RWPE1 (cell line): ENCODE data around the gene DRAP1.
A peak's percentile ranks its signal among the peaks of the same experiment; 100 is the strongest.

Source experiments
- CTCF ChIA-PET: fragments of 350-600 bp; sonication (Branson Sonifier 250); formaldehyde crosslinking; extraction: SDS; loops from one replicate; lab custom pipeline; 2021; lab: Yijun Ruan, JAX
- POLR2A ChIA-PET: fragments of 400-600 bp; formaldehyde crosslinking; extraction: SDS; loops from one replicate; lab custom pipeline; 2020; ENCODE audit warnings: antibody characterized with exemption; ENCODE audit not compliant: low non-redundant PET; lab: Yijun Ruan, JAX
- DNase-seq: peaks from one replicate; pipeline ENCODE4 v3.0.0; 2012; ENCODE audit warnings: low spot score
- H3K27ac ChIP-seq: fragments of 450-650 bp; 2 replicates; pipeline ENCODE4 v1.5.1; 2017
- TF ChIP-seq, protein P1 (sequence below): fragments of 450-650 bp; conservative IDR thresholded peaks from 2 replicates; pipeline ENCODE4 v1.5.1; 2017; ENCODE audit warnings: low read depth, mild to moderate bottlenecking

Gene DRAP1

DNA sequence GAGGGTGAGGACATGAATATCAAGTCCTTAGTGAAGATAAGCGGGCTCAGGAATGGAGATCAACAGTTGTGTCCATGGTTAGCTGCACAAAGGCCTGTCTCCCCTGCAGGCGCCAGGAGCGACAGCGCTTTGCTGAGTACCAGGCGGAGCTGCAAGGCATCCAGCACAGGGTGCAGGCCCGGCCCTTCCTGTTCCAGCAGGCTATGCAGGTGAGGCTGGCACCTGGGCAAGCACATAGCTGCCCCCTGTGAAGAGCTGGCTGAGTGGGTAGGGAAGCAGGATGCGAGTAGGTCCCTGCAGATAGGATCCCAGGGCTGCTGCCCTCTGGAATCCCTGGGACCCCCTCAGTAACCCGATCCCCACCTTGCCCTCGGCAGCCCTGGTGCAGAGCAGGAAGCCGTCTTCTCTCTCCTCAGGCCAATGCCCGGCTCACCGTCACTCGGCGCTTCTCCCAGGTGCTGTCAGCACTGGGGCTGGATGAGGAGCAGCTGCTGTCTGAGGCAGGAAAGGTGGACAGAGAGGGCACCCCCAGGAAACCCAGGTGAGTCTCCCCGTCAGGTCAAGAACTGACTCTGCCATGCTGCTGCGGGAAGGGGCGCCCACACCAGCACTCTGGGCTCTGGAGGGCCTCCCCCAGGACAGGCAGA is 39.7 kb downstream of the DRAP1 start:
- no peak overlapping the region for H3K27ac ChIP-seq
- TF ChIP-seq, protein P1, sequence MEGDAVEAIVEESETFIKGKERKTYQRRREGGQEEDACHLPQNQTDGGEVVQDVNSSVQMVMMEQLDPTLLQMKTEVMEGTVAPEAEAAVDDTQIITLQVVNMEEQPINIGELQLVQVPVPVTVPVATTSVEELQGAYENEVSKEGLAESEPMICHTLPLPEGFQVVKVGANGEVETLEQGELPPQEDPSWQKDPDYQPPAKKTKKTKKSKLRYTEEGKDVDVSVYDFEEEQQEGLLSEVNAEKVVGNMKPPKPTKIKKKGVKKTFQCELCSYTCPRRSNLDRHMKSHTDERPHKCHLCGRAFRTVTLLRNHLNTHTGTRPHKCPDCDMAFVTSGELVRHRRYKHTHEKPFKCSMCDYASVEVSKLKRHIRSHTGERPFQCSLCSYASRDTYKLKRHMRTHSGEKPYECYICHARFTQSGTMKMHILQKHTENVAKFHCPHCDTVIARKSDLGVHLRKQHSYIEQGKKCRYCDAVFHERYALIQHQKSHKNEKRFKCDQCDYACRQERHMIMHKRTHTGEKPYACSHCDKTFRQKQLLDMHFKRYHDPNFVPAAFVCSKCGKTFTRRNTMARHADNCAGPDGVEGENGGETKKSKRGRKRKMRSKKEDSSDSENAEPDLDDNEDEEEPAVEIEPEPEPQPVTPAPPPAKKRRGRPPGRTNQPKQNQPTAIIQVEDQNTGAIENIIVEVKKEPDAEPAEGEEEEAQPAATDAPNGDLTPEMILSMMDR = no peak
- CTCF ChIA-PET = interaction anchor here (0.7 to 1.1 kb wide), 2 partner anchors 74 to 950 kb away, joined by 3 read pairs; no protein-coding TSS in a partner anchor
- POLR2A ChIA-PET = interaction anchor here (0.6 kb wide), 1 partner anchor 61 kb away, joined by 4 read pairs; no protein-coding TSS in a partner anchor
- no peak for DNase-seq

DNA sequence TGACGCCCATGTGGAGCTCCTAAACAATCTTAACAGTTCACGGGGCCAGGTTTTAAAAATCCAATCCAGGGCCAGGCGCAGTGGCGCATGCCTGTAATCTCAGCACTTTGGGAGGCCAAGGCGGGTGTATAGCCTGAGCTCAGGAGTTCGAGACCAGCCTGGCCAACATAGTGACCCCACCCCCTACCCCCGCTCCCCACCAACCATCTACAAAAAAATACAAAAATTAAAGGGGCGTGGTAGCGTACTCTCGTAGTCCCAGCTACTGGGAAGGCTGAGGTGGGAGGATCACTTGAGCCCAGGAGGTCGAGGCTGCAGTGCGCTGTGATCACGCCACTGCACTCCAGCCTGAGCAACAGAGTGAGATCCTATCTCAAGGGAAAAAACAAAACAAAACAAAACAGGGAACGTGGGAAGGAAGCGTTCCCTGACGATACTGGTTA is 41.6 kb downstream of the DRAP1 start:
- ChIA-PET CTCF (no interaction called here), POLR2A (interaction anchor here (0.6 kb wide), 1 partner anchor 69 kb away, joined by 10 read pairs; no protein-coding TSS in a partner anchor)
- H3K27ac ChIP-seq = peak overlapping the region; percentile 86
- TF ChIP-seq, protein P1 = no peak
- no peak for DNase-seq

DNA sequence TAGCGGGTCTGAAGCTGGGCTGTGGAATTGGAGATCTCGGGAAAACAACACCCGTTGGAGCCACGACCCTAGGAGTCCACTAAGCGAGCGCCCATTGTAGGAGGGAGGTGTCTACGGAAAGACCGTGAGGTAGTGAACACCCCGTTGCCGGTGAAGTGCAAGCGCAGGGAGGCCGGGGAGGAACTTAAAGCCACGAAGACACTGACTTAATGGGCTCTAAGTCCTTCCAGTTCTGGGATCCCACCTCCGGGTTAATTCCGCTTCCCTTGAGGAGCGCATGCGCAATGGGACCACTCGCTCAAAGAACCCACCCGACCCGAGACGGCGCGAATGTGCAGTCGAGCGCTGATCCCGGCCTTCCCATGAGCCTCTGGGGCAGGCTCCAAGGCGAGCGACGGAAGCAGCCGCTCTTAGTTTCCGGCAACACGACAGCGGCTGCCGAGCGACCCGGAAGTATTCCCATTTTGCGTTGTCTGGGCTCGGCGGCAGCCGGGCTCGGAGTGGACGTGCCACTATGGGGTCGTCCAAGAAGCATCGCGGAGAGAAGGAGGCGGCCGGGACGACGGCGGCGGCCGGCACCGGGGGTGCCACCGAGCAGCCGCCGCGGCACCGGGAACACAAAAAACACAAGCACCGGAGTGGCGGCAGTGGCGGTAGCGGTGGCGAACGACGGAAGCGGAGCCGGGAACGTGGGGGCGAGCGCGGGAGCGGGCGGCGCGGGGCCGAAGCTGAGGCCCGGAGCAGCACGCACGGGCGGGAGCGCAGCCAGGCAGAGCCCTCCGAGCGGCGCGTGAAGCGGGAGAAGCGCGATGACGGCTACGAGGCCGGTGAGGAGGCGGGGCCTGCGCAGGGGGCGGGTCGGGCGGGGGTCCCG is 42.3 kb downstream of the DRAP1 start, which contains the start of gene SART1:
Gene SART1, plus strand, starts transcription at position 468 of the 874 bp plus-strand sequence. Its CDS starts 47 bp downstream, at position 515.
- H3K27ac ChIP-seq = peak within 1 kb of the TSS; percentile 86
- CTCF ChIA-PET = interaction anchor here (1.4 kb wide), 1 partner anchor 72 kb away, joined by 5 read pairs; no protein-coding TSS in a partner anchor
- DNase-seq = peak; percentile 98
- POLR2A ChIA-PET = no interaction called here
- TF ChIP-seq, protein P1 = no peak

DNA sequence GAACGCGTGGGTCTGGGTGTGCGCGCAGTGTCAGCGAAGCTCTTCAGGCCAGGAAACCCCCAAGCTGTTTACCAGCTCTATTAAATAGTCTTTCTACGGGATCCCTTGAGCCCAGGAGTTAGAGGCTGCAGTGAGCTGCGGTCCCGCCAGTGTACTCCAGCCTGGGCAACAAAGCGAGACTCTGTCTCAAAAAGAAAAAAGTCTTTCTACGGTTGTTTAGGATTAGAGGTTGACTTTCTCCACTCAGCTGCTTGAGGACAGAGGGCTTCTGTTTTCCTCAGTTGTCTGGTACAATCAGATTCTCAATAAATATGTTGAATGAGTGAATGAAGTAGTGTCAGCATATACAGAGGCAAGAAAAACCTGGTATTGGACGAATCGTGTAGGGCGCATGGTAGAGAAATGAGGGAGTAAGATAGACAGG is 42.9 kb downstream of the DRAP1 start:
- TF ChIP-seq, protein P1 = no peak
- POLR2A ChIA-PET = no interaction called here
- CTCF ChIA-PET = interaction anchor here (1.4 kb wide), 1 partner anchor 73 kb away, joined by 5 read pairs; no protein-coding TSS in a partner anchor
- DNase-seq = no peak
- H3K27ac ChIP-seq = peak overlapping the region; percentile 86

DNA sequence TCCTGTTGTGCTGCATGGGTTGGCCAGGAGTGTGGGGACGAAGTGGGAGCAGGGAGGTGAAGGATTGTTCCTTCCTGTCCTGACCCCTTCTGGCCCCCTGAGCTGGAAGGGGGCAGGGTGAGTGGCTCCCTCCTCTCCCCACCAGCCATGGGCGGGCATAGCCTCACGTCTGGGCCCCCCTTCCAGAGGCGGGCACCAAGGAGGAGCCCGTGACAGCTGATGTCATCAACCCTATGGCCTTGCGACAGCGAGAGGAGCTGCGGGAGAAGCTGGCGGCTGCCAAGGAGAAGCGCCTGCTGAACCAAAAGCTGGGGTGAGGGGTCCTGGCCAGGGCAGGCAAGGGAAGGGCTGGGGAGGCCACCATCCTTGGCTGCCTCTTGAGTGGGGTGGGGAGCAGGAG is 45.7 kb downstream of the DRAP1 start:
- TF ChIP-seq, protein P1 = no peak
- ChIA-PET CTCF (interaction anchor here (0.8 to 1.0 kb wide), 2 partner anchors 76 to 80 kb away, joined by 3 read pairs; no protein-coding TSS in a partner anchor), POLR2A (no interaction called here)
- DNase-seq = no peak
- no peak overlapping the region for H3K27ac ChIP-seq
